K562 (cell line): Measurements from ENCODE around the gene BCL2L13. TPM values are rescaled to one million over a fixed set of nuclear protein-coding genes. Genes with fewer than 3 reads are reported as not detected.
A peak's percentile ranks its signal among the peaks of the same experiment; 100 is the strongest.

Experiments
- ATAC-seq: fragments of 200-7000 bp; cut with Tn5 transposase; 3 replicates; pipeline ENCODE4 v1.9.1; 2020; ENCODE audit warnings: moderate library complexity
- BruUV-seq: library from RNA; stranded (reverse); fragments of 400-500 nt; replicated peaks from 2 replicates; lab custom pipeline; 2021; lab: Mats Ljungman, UMichigan
- CTCF ChIA-PET: fragments of 300-600 bp; formaldehyde crosslinking; extraction: SDS; loops from one replicate; lab custom pipeline; 2021; ENCODE audit warnings: low intra/inter-chr PET ratio; lab: Yijun Ruan, JAX
- POLR2A ChIA-PET: fragments of 300-600, 350-650 bp; sonication (Branson Sonifier 250); formaldehyde crosslinking; extraction: SDS; loops from one replicate; lab custom pipeline; 2021; ENCODE audit warnings: antibody characterized with exemption, inconsistent platforms; lab: Yijun Ruan, JAX
- DNase-seq, 4 experiments: peaks; one replicate each; pipeline versions ENCODE4 v3.0.0 to v3.0.0-alpha.2; 2011 to 2018; ENCODE audit warnings: low spot score in 3 of 4, mixed read lengths in 3 of 4; ENCODE audit errors: extremely low read depth in 1 of 4
- FAIRE-seq: peaks from 2 replicates; lab custom pipeline; 2011; peaks lifted over from hg19 to GRCh38; lab: Jason Lieb, UNC
- H2AFZ ChIP-seq: 2 replicates; pipeline ENCODE4 v1.6.0; 2011; ENCODE audit warnings: low read depth, low read length, control low read depth, inconsistent platforms
- H3K27ac ChIP-seq: fragments of 200-600 bp; 3 replicates; pipeline ENCODE4 v1.8.0; 2011; ENCODE audit warnings: low read depth, mild to moderate bottlenecking, control low read depth, inconsistent platforms, low read length, moderate library complexity, mixed read lengths; ENCODE audit errors: extremely low read depth
- H3K27me3 ChIP-seq, 2 experiments: fragments of 300-600 bp in 1 of 2; 2 replicates in 1 of 2; 3 replicates in 1 of 2; pipeline versions ENCODE4 v1.6.0 to v1.8.0; 2011; ENCODE audit warnings: inconsistent platforms in 2 of 2, low read length in 2 of 2, mild to moderate bottlenecking in 1 of 2, mixed read lengths in 1 of 2, moderate library complexity in 1 of 2; ENCODE audit not compliant: control insufficient read depth in 2 of 2, insufficient read depth in 2 of 2
- H3K36me3 ChIP-seq: fragments of 300-600 bp; 3 replicates; pipeline ENCODE4 v1.8.0; 2011; ENCODE audit warnings: mild to moderate bottlenecking, low read length, inconsistent platforms; ENCODE audit not compliant: control insufficient read depth, insufficient read depth
- H3K4me1 ChIP-seq, 2 experiments: fragments of 200-600 bp in 1 of 2; replicated peaks in 1 of 2; 2 replicates in 1 of 2; 3 replicates in 1 of 2; pipeline versions ENCODE4 v1.5.1 to v1.8.0; 2011; ENCODE audit warnings: inconsistent platforms in 2 of 2, low read length in 2 of 2, mild to moderate bottlenecking in 1 of 2, mixed read lengths in 1 of 2, moderate library complexity in 1 of 2; ENCODE audit not compliant: control insufficient read depth in 2 of 2, insufficient read depth in 2 of 2
- H3K4me2 ChIP-seq: 2 replicates; pipeline ENCODE4 v1.6.1; 2011; ENCODE audit warnings: low read length, control low read depth, inconsistent platforms, mixed read lengths; ENCODE audit not compliant: insufficient read depth
- H3K4me3 ChIP-seq: fragments of 200-600 bp; sonication (generic), shearing (Covaris generic); 2 replicates; pipeline ENCODE4 v1.5.1; 2016; ENCODE audit warnings: control low read depth, inconsistent platforms
- H3K79me2 ChIP-seq: fragments of 200-600 bp; 3 replicates; pipeline ENCODE4 v1.8.0; 2011; ENCODE audit warnings: low read length, inconsistent platforms; ENCODE audit not compliant: control insufficient read depth, insufficient read depth
- H3K9ac ChIP-seq, 2 experiments: 2 replicates each; pipeline versions ENCODE4 v1.6.0 to v1.6.1; 2011; ENCODE audit warnings: low read depth in 2 of 2, low read length in 2 of 2, control low read depth in 1 of 2, inconsistent platforms in 1 of 2, mild to moderate bottlenecking in 1 of 2, mixed read lengths in 1 of 2; ENCODE audit not compliant: insufficient read depth in 1 of 2
- H3K9me1 ChIP-seq: one replicate; pipeline ENCODE4 v1.6.0; 2011; ENCODE audit warnings: inconsistent platforms, mild to moderate bottlenecking, low read length, moderate library complexity; ENCODE audit not compliant: control insufficient read depth, insufficient read depth
- H3K9me3 ChIP-seq: replicated peaks from 2 replicates; pipeline ENCODE4 v1.5.1; 2011; ENCODE audit warnings: low read depth, low read length, inconsistent platforms; ENCODE audit not compliant: control insufficient read depth, insufficient read depth
- H4K20me1 ChIP-seq: replicated peaks from 2 replicates; pipeline ENCODE4 v1.6.1; 2011; ENCODE audit warnings: low read length, inconsistent platforms, mixed read lengths; ENCODE audit not compliant: control insufficient read depth, insufficient read depth
- CLOCK ChIP-seq: fragments of 250-450 bp; sonication (Bioruptor Pico); IDR thresholded peaks from 2 replicates; pipeline ENCODE4 v1.4.0; 2020; ENCODE audit warnings: mild to moderate bottlenecking, moderate library complexity, borderline replicate concordance
- DMBX1 ChIP-seq: fragments of 250-450 bp; sonication (Bioruptor Pico); IDR thresholded peaks from 2 replicates; pipeline ENCODE4 v1.8.0; 2022; ENCODE audit warnings: inconsistent platforms, mild to moderate bottlenecking, moderate library complexity, borderline replicate concordance
- MGA ChIP-seq: fragments of 450-650 bp; IDR thresholded peaks from 2 replicates; pipeline ENCODE4 v1.6.1; 2016; ENCODE audit warnings: mild to moderate bottlenecking, moderate library complexity
- PURB ChIP-seq: sonication (generic); formaldehyde crosslinking; IDR thresholded peaks from 2 replicates; pipeline ENCODE4 v1.9.0; 2021; ENCODE audit warnings: low read depth, mild to moderate bottlenecking, missing genetic modification reagents
- ZNF780A ChIP-seq: fragments of 250-450 bp; sonication (Bioruptor Pico); IDR thresholded peaks from 2 replicates; pipeline ENCODE4 v1.5.0; 2021; ENCODE audit warnings: mild to moderate bottlenecking
- WGBS: fragments of 100-300 bp; shearing (Covaris generic); methylation state at CpG from one replicate; pipeline ENCODE4 v1.1.6; 2016; ENCODE audit warnings: low coverage, mixed read lengths; ENCODE audit not compliant: insufficient coverage; ENCODE audit errors: missing lambda C conversion rate; 5-methylcytosine and 5-hydroxymethylcytosine counted together
- in situ Hi-C: fragments of 300-500 bp; cut with MboI; formaldehyde crosslinking; loops from 4 replicates; pipeline ENCODE4 v1.15.0; 2018; ENCODE audit warnings: inconsistent platforms, mixed read lengths
- intact Hi-C: fragments of 100-400 bp; cut with micrococcal nuclease; formaldehyde crosslinking; loops from 2 replicates; pipeline ENCODE4 v1.14.2; 2022
- polyA plus RNA-seq, 8 experiments: library from polyadenylated mRNA; depleted of rRNA in 4 of 8; stranded (reverse) in 5 of 8; unstranded in 3 of 8; fragments of >200 nt; fragmentation: Nextera tagmentation in 2 of 8; fragmentation: Illumina TruSeq in 1 of 8; extraction: Ambion mirVana in 2 of 8; extraction: Trizol in 1 of 8; gene quantifications; 2 replicates each; pipeline versions ENCODE4 v1.2.1 to v1.2.3, GENCODE V29; 2011 to 2014; ENCODE audit warnings: inconsistent platforms in 1 of 8, missing spikeins in 1 of 8
- total RNA-seq, 7 experiments: library from RNA; depleted of rRNA in 6 of 7; stranded (reverse); fragments of >200 nt in 6 of 7; fragmentation: Illumina TruSeq in 2 of 7; extraction: Trizol in 2 of 7; gene quantifications; 2 replicates each; pipeline versions ENCODE4 v1.2.1 to v1.2.3, GENCODE V29; 2011 to 2021; ENCODE audit warnings: low replicate concordance in 1 of 7

BCL2L13 gene
- total and polyA plus RNA-seq, 9 of the 15 experiments (the other 6 are each of a cell fraction or from before 2014, with no cell fraction given) = 41.5 to 63.4 (median 56.5) TPM

GRCh38 chr22:17773606-17774205 lies 135.1 kb downstream of the BCL2L13 start:
- peak overlapping the region; percentile 76 for H3K4me3 ChIP-seq
- H3K36me3 ChIP-seq = peaks cover 15% of the 10 kb centered on the region; the same call in 2 of the 3 replicates
- H3K4me1 ChIP-seq = peaks cover 19 to 74% of the 10 kb centered on the region in 2 experiments
- intact Hi-C loops (loop anchor here (10.0 kb wide), 1 partner anchor 291 kb away; no protein-coding TSS in a partner anchor), in situ Hi-C loops (no loop called here)
- peaks cover 49% of the 10 kb centered on the region for H3K79me2 ChIP-seq
- no TSS peak for BruUV-seq
- FAIRE-seq (no peak), ATAC-seq (peak; percentile 81), DNase-seq (peak; percentile 72 to 88 (median 83))
- peaks cover 42% of the 10 kb centered on the region for H4K20me1 ChIP-seq
- peak overlapping the region; percentile 69 to 92 for H3K9ac ChIP-seq
- peak overlapping the region; percentile 81; the same call in 2 of the 3 replicates for H3K27ac ChIP-seq
- 2% methylated on average over 37 of the region's 47 CpGs for WGBS
- H3K9me1 ChIP-seq = no peaks in the 10 kb centered on the region
- H2AFZ ChIP-seq = peak overlapping the region; percentile 89
- ChIA-PET POLR2A (interaction anchor here (0.5 to 7.0 kb wide), 13 partner anchors 8 to 332 kb away, joined by 3 to 54 read pairs (median 4); no protein-coding TSS in a partner anchor), CTCF (no interaction called here)
- H3K27me3 ChIP-seq = no peaks in the 10 kb centered on the region
- H3K4me2 ChIP-seq = peak overlapping the region; percentile 82
- no peaks in the 10 kb centered on the region for H3K9me3 ChIP-seq
- TF ChIP-seq DMBX1 = no peak
- TF ChIP-seq PURB (CRISPR knock-in tag) = no peak
- no peak for TF ChIP-seq MGA
- no peak for TF ChIP-seq CLOCK
- no peak for TF ChIP-seq ZNF780A (CRISPR knock-in tag)
